Activated T-cell treated with anti-CD3 and anti-CD28 coated beads for 1 hour (primary cell): ENCODE data around the gene CHST10.
"Not testable (repeated sequence)": the region's sequence is repeated elsewhere in the genome, so short reads cannot be mapped to it uniquely, and the experiment has no call there.

Source experiments
- DNase-seq: peaks from one replicate; pipeline ENCODE4 v3.0.0-alpha.2; 2020; ENCODE audit warnings: low read depth

CHST10 gene

GRCh38 chr2:100416935-100417710 lies at the start of gene CHST10:
Gene CHST10, minus strand, starts transcription at chr2:100417668. Its CDS starts 10,993 bp downstream, at chr2:100406675.
- peak; percentile 25 for DNase-seq

- DNase-seq, result no peak
Observed at GRCh38 chr2:100460904-100461530, 43.5 kb upstream of the CHST10 start.

GRCh38 chr2:100456357-100456756 lies 38.9 kb upstream of the CHST10 start:
- DNase-seq, result not testable (repeated sequence)

GRCh38 chr2:100453853-100454252 lies 36.4 kb upstream of the CHST10 start:
- DNase-seq, result no peak

- DNase-seq, result no peak
Observed at GRCh38 chr2:100451734-100452133, 34.3 kb upstream of the CHST10 start.

- DNase-seq, result no peak
Observed at GRCh38 chr2:100451092-100451491, 33.6 kb upstream of the CHST10 start.

GRCh38 chr2:100446696-100447095 lies 29.2 kb upstream of the CHST10 start:
- DNase-seq, result no peak

GRCh38 chr2:100437751-100438150 lies 20.3 kb upstream of the CHST10 start:
- DNase-seq, result no peak

GRCh38 chr2:100429726-100430125 lies 12.3 kb upstream of the CHST10 start:
- DNase-seq, result no peak

GRCh38 chr2:100427627-100428258 lies 10.3 kb upstream of the CHST10 start:
- peak; percentile 65 for DNase-seq

GRCh38 chr2:100427111-100427510 lies 9.6 kb upstream of the CHST10 start:
- DNase-seq, result no peak

- DNase-seq, result no peak
Observed at GRCh38 chr2:100426384-100426720, 8.9 kb upstream of the CHST10 start.

- no peak for DNase-seq
Observed at GRCh38 chr2:100425573-100426383, 8.3 kb upstream of the CHST10 start.

- DNase-seq, result no peak
Observed at GRCh38 chr2:100425107-100425506, 7.6 kb upstream of the CHST10 start.

GRCh38 chr2:100424277-100424875 lies 6.9 kb upstream of the CHST10 start:
- no peak for DNase-seq

- DNase-seq, result no peak
Observed at GRCh38 chr2:100423631-100424030, 6.2 kb upstream of the CHST10 start.

- no peak for DNase-seq
Observed at GRCh38 chr2:100422320-100423055, 5.0 kb upstream of the CHST10 start.

GRCh38 chr2:100419915-100420314 lies 2.4 kb upstream of the CHST10 start:
- no peak for DNase-seq

- no peak for DNase-seq
Observed at GRCh38 chr2:100418406-100418962, 1.0 kb upstream of the CHST10 start.

- no peak for DNase-seq
Observed at GRCh38 chr2:100417711-100418124, 250 bp upstream of the CHST10 start.

GRCh38 chr2:100416397-100416934 lies 1.0 kb downstream of the CHST10 start:
- no peak for DNase-seq
